Stimulated activated naive CD4-positive, alpha-beta T cell treated with Interleukin-2 at 50 U/mL for 16 hours (primary cell): ENCODE results near the gene VSIG10L.

Experiments used
- DNase-seq: peaks from one replicate; lab custom pipeline; 2025; lab: John Stamatoyannopoulos, UW

VSIG10L gene

DNA sequence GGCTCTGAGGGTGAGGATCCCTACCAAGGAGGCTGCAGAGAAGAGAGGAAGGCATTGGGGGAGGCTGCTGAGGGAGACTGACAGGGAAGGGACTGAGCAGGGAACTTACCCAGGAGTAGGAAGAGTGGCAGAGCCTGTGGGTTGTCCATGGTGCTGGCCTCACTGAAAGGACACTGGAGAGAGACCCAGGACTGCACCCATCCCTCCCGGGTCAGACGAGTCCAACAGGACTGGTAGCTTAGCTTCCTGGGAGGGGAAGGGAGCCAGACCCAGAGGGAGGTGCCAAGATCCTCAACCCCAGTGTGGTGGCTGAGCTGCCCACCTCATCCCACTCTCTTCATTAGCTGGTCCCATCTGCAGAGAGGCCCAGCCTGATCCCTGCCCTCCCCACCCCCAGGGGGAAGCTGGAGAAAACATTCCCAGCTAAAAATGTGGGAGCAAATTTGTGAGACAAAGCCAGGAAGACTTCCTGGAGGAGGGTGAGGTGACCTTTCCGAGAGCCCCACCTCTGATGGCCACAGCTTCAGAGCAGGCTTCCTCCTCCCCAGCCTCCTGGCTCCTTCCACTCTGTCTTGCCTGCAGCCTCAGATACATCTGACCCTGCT, at the start of gene VSIG10L:
TSS of gene VSIG10L (minus strand) at position 164 of the 605 bp plus-strand sequence. CDS start at position 149, 15 bp downstream.
- no peak for DNase-seq

DNA sequence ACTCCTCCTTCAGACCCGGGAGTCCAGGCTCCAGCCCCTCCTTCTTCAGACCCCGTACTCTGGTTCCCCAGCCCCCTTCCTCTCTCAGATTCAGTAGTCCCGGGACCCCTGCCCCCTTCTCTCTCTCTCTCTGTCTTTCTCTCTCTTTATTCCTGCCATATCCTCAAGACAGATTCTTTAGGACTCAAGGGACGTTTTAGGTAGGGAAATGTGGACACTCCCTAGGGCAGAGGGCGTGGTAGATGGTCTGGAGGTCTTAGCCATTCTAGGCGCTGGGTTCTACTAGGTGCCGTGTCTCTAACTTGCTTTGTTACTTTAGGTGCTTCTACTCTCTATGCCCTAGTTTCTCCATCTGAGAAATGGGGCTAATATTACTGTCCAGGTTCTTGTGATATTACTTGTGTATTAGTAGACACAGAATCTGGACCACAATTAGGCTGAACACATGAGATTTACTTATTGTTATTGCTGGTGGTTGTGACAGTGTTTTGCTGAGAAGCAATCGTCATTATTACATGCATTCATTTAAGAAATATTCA, 49.2 kb upstream of the VSIG10L start:
- no peak for DNase-seq

DNA sequence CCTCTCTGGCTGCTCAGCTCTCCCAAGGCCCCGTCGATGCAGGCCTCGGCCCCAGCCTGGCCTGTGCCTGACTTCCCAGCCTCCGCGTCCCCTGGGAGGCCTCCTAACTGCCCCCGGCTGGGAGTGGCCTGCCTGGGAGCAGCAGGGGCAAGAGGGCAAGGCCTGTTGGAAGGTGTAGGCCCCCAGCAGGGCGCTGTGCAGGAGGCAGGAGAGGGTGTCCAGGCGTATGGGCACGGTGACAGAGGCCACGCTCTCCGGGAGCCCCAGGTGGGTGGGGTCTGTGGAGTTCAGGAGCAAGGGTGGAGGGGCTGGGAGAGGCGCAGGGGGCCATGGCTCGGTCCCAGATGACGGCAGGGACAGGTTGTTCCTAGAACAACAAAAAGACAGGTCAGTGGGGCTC, 47.2 kb upstream of the VSIG10L start:
- DNase-seq = no peak

DNA sequence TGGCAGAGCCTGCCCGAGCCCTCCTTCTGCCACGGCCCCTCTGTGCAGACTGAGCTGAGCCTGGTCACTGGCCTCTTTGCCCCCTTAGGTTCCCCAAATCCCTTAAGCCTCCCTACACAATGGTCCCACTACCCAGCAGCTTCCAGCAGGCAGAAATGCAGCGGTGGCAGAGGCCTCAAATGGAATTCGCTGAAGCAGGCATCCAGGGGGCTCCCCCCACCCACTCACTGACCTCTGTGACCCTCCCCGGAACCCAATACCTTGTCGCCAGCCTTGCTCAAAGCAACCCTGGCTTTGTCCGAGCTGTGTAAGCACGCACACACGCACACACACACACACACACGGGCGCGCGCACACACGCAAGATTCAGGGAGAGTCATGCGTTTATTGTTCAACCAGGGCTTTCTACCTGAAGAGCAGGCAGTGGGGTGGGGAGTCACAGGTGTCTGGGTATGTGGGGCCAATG, 46.0 kb upstream of the VSIG10L start, which contains the start of gene LIM2:
TSS of gene LIM2 (minus strand) at position 51 of the 466 bp plus-strand sequence. CDS start 531 bp downstream, outside the sequence.
- DNase-seq = no peak

DNA sequence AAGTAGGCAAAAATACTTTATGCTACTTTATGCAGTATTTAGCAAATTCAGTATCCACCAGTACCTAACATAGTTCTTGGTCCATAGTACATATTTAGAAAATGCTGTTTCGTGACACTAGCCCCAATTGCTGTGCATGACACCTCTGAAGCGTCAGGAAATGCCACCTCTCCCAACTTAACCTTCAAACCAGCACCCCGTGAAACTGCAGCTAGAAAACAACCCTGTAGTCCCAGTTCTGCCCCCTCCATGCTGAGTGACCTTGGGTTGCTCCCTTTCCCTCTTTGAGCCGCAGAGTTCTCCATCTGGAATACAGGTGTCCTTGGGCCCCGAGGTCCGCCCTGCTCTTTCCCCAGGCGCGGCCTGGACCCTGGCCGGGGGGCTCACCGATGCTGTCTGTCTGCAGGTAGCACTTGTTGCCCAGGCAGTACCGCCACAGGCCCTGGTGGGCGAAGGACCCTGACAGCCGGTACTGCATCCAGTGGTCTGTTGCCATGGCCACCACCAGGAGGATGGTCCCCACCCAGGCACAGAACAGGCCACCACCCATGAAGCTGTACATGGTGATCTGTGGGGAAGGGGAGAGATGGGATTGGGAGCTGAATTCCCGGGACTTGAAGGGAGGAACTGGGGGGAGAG, 45.1 kb upstream of the VSIG10L start:
- no peak for DNase-seq

DNA sequence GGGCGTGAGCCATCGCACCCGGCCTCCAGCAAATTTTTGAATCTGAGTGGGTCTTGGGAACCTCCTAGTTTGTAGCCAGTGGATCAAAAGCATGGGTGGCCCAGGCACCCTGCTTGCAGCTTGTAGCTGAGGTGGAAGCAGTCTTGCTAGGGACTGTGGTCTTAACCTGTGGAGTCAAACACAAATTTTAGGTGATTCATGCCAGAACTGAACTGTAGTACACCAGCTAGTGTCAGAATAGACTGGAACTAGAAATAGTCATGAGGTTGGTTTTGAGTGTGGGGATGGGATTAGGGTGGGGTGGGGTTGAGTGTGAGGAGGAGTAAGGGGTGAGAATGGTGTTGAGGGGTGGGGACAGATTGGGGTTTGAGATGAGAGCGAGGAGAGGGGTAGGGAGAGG, 40.1 kb upstream of the VSIG10L start:
- DNase-seq = no peak

DNA sequence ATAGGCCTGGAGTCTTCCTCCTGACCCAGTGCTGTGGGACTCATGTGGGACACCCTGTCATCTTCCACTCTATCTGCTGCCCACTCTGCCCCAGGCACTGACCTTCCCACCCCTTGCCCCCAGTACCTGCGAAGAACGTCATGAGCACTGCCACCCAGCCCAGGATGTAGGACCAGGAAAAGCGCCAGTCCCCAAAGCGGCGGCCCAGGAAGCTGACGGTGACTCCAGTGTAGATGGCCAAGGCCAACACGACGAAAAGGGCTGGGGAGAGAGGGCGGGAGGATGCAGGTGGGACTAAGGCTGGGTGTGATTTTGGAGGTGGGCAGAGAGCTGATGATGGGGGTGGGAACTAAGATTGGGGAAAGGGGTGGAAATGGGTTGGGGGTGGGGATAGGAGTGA, 38.4 kb upstream of the VSIG10L start:
- DNase-seq = no peak

DNA sequence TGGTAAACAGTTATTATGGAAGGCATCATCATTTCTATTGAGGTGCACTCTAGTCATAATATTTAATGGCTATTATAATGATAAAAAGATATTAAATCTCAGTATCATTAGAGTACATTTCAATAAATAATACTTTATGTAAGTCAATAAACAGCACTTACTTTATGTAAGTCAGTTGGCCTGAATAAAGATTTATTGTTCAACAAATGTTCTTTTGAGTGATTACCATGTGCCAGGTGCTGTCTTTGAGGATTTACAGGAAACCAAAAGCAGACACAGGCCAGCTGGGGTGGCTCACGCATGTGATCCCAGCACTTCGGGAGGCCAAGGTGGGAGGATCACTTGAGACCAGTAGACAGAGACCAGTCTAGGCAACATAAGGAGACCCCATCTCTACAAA, 35.5 kb upstream of the VSIG10L start:
- DNase-seq = no peak

DNA sequence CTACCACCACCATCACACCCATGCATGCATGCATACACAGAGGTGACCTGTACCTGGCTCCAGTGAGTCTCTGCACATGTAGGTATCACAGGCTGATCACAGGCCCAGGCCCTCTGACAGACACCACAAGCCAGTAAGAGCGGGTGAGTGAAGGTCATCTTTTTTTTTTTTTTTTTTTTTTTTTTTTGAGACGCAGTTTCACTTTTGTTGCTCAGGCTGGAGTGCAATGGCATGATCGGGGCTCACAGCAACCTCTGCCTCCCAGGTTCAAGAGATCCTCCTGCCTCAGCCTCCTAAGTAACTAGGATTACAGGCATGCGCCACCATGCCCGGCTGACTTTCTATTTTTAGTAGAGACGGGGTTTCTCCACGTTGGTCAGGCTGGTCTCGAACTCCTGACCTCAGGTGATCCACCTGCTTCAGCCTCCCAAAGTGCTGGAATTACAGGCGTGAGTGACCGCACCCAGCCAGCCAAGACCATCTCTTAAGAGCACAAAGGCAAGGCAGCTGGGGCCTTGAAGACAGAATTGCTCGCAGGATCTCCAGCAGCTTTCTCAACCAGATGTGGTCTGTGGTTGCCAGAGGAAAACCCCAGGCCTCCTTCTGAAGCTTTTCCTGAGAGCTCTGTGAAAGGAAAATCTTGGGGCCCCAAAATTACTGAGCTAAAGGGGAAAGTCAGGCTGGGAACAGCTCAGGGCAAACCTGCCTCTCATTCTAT, 33.7 kb upstream of the VSIG10L start:
- DNase-seq = no peak

DNA sequence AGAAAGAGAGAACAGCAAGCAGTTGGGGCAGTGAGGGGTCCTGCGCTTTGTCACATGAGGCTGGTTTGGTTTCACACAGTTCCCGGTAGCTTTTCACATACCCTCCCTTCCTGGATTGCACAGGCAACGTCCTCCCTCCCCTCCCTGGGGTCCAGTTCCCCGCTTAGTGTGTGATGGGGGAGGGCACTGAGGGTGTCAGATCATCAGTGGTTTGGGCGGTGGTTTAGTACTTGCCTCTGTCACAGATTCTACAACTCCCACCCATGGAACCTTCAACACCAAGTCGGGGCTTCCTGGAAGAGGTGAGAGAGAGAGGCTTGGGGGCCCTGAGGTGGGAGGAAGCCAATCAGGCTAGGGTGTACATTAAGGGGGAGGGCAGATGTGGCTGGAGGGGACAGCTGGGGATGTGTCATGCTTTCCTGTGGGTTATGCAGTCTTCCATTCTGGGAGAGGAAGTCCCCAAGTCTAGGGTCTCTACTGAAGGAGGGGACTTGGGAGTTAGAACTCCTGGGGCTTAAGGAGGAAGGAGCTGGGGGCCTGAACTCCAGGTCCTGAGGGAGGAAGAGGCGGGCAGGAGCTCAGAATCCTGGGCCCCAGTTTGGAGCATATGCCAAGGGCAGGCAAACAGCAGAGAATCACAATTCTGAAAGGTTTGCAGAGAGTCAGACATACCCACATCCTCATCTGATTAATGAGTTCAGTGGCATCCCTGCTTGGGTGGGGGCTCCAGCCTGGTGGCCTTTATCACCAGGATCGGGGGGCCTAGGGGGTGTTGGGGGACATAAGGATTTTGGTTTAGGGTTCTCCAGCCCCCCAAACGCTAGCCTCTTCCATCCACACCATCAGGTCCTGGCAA, 30.9 kb upstream of the VSIG10L start, which contains the start of gene NKG7:
TSS of gene NKG7 (minus strand) at position 6 of the 856 bp plus-strand sequence. CDS start 119 bp downstream, outside the sequence.
- DNase-seq = peak; percentile 83

DNA sequence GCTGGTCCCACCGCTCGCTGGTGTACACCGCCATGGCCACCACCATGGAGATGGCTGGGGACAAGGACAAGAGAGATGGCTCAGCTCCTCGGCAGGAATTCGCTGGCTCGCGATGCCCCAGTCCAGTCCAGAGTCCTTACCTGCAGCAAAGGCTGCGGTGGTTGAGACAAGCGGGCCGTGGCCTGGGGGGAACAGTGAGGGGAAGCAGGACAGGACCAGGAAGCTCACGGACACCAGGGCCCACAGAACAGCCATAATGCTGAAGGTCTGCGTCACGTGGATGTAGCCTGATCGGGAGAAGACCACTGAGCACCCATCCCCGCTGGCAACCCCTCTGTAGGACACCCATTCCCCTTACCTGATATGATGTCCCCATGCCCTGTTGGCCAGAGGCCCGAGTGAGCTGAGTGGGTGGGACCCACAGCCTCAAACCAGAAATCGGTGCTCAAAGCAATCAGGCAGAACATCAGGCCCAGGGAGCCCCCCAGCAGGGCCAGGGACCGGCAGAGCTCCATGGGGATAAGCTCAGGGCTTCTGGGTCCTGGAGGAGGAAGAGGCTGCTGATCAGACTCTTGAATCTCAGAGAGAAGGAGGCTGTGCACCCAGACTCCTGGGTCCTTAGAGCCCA, 30.2 kb upstream of the VSIG10L start:
- DNase-seq = no peak

DNA sequence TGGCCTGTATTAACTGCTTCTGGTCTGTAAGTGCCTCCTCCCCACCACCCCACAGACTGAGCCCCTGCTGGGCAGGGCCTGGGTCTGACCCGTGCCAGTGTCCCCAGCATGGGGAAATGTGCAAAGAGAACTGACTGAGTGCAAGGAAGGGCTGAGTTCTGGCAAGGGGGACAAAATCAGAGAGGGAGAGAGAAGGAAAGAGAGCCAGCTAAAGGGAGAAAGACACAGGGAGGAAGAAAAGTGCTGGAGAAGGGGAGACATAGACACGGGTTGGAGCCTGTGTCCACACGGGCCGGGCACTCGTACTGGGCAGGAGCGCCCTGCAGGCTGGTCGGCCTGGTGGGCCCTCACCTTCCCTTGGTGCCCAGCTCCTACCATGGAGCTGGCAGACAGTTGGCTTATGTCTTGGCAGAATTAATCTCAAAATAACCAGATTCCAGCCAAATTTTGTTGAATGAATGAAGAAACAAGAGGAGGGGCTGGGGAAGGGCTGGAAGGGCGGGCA, 29.3 kb upstream of the VSIG10L start:
- DNase-seq = no peak

DNA sequence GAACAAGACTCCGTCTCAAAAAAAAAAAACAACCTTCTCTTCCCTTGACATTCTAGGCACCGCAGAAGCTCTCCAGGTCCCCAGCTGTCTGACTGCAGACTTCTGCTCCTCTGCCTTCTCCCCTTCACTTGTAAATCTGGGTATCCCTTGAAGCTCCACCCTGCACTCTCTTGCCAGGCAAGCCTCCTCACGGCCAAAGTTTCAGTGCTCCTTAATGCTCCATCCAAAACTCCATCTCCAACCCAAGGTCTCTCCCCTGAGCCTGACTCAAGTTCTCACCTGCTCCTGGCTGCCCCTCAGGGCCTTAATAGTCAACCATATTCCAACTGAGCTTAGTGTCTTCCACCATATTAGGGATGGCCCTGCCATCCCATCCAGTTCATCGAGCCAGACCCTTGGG, 28.3 kb upstream of the VSIG10L start:
- no peak for DNase-seq

DNA sequence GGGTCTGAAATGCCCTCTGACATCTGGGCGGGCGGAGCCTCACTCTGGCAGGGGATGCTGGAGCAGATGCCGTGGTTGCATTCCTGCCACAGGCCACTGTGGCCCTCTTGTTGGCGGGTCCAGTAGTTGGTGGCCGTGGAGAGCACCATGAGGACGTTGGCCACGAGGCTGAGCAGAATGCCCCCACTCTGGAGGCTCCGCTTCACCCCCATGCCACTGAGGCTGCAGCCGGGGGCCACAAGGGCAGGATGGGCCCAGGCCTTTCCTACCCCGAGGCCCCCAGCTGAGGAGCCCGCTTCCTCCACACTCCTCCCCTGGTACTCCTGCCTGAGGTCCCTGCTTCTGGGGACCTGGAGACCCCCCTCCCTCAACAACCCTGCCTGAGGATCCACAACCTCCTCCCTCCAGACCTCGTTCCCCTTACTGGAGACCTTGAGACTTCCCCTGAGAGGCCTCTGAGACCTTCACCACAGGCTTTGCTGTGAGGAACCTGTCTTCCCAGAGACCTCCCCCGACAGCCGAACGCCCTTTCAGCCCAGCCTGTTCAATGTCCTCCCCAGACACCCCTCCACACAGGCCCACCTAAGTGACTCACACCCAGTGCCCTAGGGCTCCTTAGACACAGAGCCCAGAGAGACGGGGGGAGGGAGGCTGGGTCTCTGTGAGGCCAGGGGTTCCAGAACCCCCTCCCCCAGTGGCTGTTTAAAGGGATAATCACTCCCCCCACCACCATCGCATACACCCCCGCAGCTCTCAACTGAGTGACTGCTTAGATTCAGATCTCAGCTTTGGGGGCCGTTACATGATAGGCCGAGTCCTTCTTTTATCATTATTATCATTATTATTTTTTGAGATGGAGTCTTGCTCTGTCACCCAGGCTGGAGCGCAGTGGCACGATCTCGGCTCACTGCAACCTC, 26.7 kb upstream of the VSIG10L start, which contains the start of gene CLDND2:
TSS of gene CLDND2 (minus strand) at position 638 of the 917 bp plus-strand sequence. CDS start at position 212, 426 bp downstream.
- no peak for DNase-seq

DNA sequence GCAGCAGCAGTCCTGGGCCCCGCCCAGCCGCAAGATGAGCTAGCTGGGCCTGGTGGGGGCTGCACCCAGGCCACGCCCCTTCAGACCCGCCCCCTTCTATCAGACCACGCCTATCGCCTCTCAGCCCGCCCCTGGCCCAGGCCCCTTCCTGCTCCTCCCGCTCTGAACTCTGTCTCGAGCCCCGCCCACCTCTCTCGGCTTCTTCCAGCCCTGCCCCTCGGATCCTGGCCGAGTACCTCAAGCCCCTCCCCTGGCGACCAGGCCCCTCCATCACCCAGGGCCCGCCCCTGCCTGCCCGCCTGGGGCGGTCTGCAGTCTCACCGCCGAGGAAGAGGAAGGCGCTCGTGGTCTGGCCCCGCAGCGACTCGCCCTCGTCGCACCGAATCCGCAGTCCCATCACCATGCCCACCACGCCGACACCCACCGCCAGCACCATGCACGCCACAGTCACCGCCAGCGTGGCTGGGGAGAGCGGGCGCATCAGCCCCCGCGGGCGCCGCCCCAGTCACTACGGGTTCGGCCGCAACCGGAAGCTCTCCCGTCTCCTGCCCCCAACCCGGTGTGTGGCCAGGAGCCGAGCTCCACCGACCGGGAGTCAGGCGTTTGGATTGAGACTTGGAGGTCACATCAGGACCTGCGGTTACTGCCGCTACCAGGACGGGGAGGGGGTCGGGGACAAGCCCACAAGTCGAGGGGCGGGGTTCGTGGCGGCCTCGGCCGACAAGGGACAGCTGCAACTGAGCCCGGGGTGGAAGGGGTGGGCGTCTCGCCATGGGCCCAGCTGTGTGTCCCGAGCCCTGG, 25.8 kb upstream of the VSIG10L start:
- DNase-seq = peak; percentile 94

DNA sequence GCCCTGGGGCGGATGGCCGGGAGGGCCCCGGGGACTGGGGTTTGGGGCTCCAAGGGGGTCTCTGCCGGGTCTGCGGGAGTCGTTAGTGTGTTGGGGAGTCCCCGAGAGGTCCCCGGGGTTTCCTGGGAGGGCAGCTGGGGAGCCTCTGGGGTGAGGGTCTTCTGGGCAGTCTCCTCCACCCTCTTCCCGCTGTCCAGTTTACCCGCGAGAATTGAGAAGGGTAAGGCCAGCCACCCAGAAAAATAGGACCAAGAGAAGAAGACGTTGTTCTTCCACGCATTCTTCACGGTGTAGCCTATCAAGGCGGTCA, 25.3 kb upstream of the VSIG10L start:
- no peak for DNase-seq

DNA sequence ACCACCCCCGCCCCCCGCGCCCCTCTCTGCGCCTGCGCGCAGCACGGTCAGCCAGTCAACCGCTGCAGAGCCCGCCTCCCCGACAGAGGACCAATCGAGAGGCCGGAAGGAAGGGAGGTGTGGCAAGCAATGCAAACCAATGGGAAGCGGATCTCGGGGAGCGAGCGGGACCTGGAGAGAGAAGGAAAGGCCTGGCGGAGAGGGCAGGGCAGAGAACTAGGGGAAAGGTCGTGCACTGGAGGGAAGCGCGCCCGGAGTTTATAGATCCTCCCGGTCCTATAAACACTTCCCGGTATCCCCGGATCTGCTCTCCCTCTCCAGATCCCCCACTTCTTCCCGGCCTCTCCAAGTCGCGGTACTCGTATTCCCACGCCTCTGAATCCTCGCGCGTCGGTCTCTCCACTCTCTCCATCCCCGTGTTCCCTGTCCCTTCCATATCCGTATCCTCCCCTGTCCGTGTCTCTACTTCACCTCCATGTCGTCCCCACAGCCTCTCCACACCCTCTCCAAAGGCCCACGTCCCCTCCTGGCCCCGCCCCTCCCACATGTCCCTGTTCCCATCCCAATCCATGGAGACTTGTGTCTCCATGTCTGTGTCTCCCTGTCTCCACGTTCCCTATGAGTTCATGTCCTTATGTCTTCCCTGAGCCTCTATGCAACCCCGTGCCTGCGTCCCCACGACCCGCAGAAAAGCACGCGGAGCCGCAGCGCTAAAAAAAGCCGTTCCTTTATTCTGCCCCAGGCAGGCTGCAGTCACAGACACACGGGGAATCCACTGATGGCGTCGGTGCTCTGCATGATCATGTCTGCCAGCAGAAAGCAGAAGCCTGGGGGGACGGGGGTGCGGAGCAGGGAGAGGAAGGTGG, 24.7 kb upstream of the VSIG10L start:
- peak; percentile 93 for DNase-seq

DNA sequence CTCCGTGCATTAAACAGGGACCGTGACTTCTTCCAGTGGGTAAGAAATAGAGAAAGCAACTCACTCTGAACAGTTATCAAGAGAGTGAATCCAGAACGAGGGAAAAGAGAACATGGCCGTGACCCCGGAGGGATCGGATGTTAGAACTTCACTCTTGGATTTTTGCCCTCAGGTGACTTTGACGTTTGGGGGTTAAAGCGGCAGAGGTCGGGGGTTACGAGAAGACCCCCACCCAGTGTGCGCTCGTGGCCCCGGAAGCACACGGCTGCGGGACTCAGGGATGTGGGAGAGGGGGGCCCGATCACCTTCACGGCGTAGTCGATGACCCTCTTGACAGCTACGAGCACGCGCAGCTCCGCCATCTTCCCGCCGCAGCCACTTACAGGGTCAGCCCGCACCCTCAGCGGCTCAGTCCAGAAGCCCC, 24.0 kb upstream of the VSIG10L start, which contains the start of gene ETFB:
TSS of gene ETFB (minus strand) at position 424 of the 424 bp plus-strand sequence. CDS start at position 362, 62 bp downstream.
- DNase-seq = no peak
